ENCODE results near the gene HSPG2.
"Not testable (repeated sequence)": the region's sequence is repeated elsewhere in the genome, so short reads cannot be mapped to it uniquely, and the experiment has no call there.

The HSPG2 gene

GRCh38 chr1:21911205-21912001 lies 25.7 kb downstream of the HSPG2 start:
- no peak for DNase-seq

GRCh38 chr1:21910558-21911204 lies 26.4 kb downstream of the HSPG2 start:
- DNase-seq = no peak

GRCh38 chr1:21909787-21910503 lies 27.2 kb downstream of the HSPG2 start:
- no peak for DNase-seq

- DNase-seq = no peak
Observed at GRCh38 chr1:21909286-21909759, 27.8 kb downstream of the HSPG2 start.

- DNase-seq = not testable (repeated sequence)
Observed at GRCh38 chr1:21907737-21908534, 29.2 kb downstream of the HSPG2 start.

- DNase-seq = no peak
Observed at GRCh38 chr1:21907079-21907418, 30.1 kb downstream of the HSPG2 start.

- no peak for DNase-seq
Observed at GRCh38 chr1:21906173-21907078, 30.7 kb downstream of the HSPG2 start.

GRCh38 chr1:21904704-21905520 lies 32.2 kb downstream of the HSPG2 start:
- no peak for DNase-seq

GRCh38 chr1:21904454-21904703 lies 32.7 kb downstream of the HSPG2 start:
- DNase-seq = no peak

- DNase-seq = no peak
Observed at GRCh38 chr1:21903638-21904453, 33.3 kb downstream of the HSPG2 start.

- no peak for DNase-seq
Observed at GRCh38 chr1:21902026-21903012, 34.8 kb downstream of the HSPG2 start.

- DNase-seq = no peak
Observed at GRCh38 chr1:21901473-21901847, 35.6 kb downstream of the HSPG2 start.

GRCh38 chr1:21900766-21901472 lies 36.2 kb downstream of the HSPG2 start:
- no peak for DNase-seq

- no peak for DNase-seq
Observed at GRCh38 chr1:21899987-21900386, 37.1 kb downstream of the HSPG2 start.

- DNase-seq = no peak
Observed at GRCh38 chr1:21899267-21899810, 37.8 kb downstream of the HSPG2 start.

GRCh38 chr1:21898326-21899200 lies 38.5 kb downstream of the HSPG2 start:
- DNase-seq = no peak

- no peak for DNase-seq
Observed at GRCh38 chr1:21897844-21898243, 39.3 kb downstream of the HSPG2 start.
